OCI-LY7 (cell line): ENCODE results near the gene ECSIT.

Source experiments
- CTCF ChIP-seq: fragments of 200-600 bp; sonication (generic); conservative IDR thresholded peaks from 2 replicates; pipeline ENCODE4 v1.5.1; 2014; ENCODE audit warnings: mild to moderate bottlenecking, antibody characterized with exemption, low read length, moderate library complexity, mixed read lengths
- EZH2phosphoT487 ChIP-seq: fragments of 200-600 bp; sonication (generic); IDR thresholded peaks from 2 replicates; pipeline ENCODE4 v1.6.1; 2018; ENCODE audit warnings: low read depth, borderline replicate concordance, mild to moderate bottlenecking, mixed run types, antibody characterized with exemption, low read length, moderate library complexity, mixed read lengths

- no peak for TF ChIP-seq CTCF
- no peak for TF ChIP-seq EZH2phosphoT487
Measured at GRCh38 chr19:11506101-11506555, 22.8 kb downstream of the ECSIT start.
